ENCODE measurements around the gene DENND6A.

DENND6A gene

GRCh38 chr3:57597127-57597923 is 95.6 kb downstream of the DENND6A start, which contains the start of gene ARF4:
ARF4 (minus strand) TSS chr3:57597344; CDS start chr3:57597140, 204 bp downstream.
- H3K36me3 ChIP-seq = no peaks in the 10 kb centered on the region
- TF ChIP-seq CTCF (IDR thresholded peaks at IDR 0.05) = peak in 1 of 2 experiments; percentile 15
- H3K4me1 ChIP-seq = peaks cover 0 to 48% (median 36%) of the 10 kb centered on the region in 4 donors
- DNase-seq = peak; percentile 99 to 100
- no peaks in the 10 kb centered on the region for H3K9me3 ChIP-seq
- peak within 1 kb of the TSS; percentile 93 to 96 for H3K27ac ChIP-seq
- intact Hi-C loops (cut with DNase I; ENCODE audit: low total_unique reads) = loop anchor here (1.0 to 5.0 kb wide), 3 partner anchors 40 to 160 kb away; partner anchors contain the start of genes PDE12 and SLMAP
- H3K27me3 ChIP-seq = no peaks in the 10 kb centered on the region
- peak within 1 kb of the TSS; percentile 62 to 85 for H3K4me3 ChIP-seq

GRCh38 chr3:57596495-57597126 is 96.3 kb downstream of the DENND6A start:
- H3K27ac ChIP-seq = peak overlapping the region; percentile 93 to 96
- intact Hi-C loops (cut with DNase I; ENCODE audit: low total_unique reads) = loop anchor here (1.0 to 5.0 kb wide), 3 partner anchors 39 to 161 kb away; partner anchors contain the start of genes PDE12 and SLMAP
- no peak for TF ChIP-seq CTCF (IDR thresholded peaks at IDR 0.05)
- peaks cover 0 to 55% (median 38%) of the 10 kb centered on the region in 4 donors for H3K4me1 ChIP-seq
- DNase-seq = peak; percentile 84 to 90
- H3K4me3 ChIP-seq = peak overlapping the region; percentile 62 to 85
- no peaks in the 10 kb centered on the region for H3K27me3 ChIP-seq
- H3K36me3 ChIP-seq = no peaks in the 10 kb centered on the region
- no peaks in the 10 kb centered on the region for H3K9me3 ChIP-seq

- Histone ChIP-seq H3K36me3 (no peaks in the 10 kb centered on the region), H3K4me3 (peak overlapping the region; percentile 62 to 85), H3K4me1 (peaks cover 0 to 61% (median 38%) of the 10 kb centered on the region in 4 donors), H3K27ac (peak overlapping the region in 1 of 2 donors; percentile 96), H3K9me3 (no peaks in the 10 kb centered on the region), H3K27me3 (no peaks in the 10 kb centered on the region)
- TF ChIP-seq CTCF (IDR thresholded peaks at IDR 0.05) = no peak
- DNase-seq = no peak
- intact Hi-C loops (cut with DNase I; ENCODE audit: low total_unique reads) = no loop called here
Observed at GRCh38 chr3:57594576-57594975, 98.3 kb downstream of the DENND6A start.

GRCh38 chr3:57594144-57594543 is 98.7 kb downstream of the DENND6A start:
- peak overlapping the region; percentile 1 to 85 for H3K4me3 ChIP-seq
- no peak for TF ChIP-seq CTCF (IDR thresholded peaks at IDR 0.05)
- peak overlapping the region; percentile 1 to 96 for H3K27ac ChIP-seq
- H3K4me1 ChIP-seq = peaks cover 0 to 64% (median 36%) of the 10 kb centered on the region in 4 donors
- intact Hi-C loops (cut with DNase I; ENCODE audit: low total_unique reads) = no loop called here
- no peaks in the 10 kb centered on the region for H3K36me3 ChIP-seq
- H3K27me3 ChIP-seq = no peaks in the 10 kb centered on the region
- no peaks in the 10 kb centered on the region for H3K9me3 ChIP-seq
- no peak for DNase-seq

- TF ChIP-seq CTCF (IDR thresholded peaks at IDR 0.05) = no peak
- no peaks in the 10 kb centered on the region for H3K27me3 ChIP-seq
- no peak overlapping the region for H3K27ac ChIP-seq
- H3K4me3 ChIP-seq = no peak overlapping the region
- no peaks in the 10 kb centered on the region for H3K36me3 ChIP-seq
- no peak for DNase-seq
- peaks cover 0 to 73% (median 31%) of the 10 kb centered on the region in 4 donors for H3K4me1 ChIP-seq
- H3K9me3 ChIP-seq = no peaks in the 10 kb centered on the region
- intact Hi-C loops (cut with DNase I; ENCODE audit: low total_unique reads) = no loop called here
Observed at GRCh38 chr3:57592306-57592705, 100.6 kb downstream of the DENND6A start.
